Lower lobe of right lung (tissue), 2 donors: ENCODE results near the gene ICA1. TPM values are rescaled to one million over a fixed set of nuclear protein-coding genes. Genes with fewer than 3 reads are reported as not detected.

Experiments
- ATAC-seq, 2 donors: fragments of 200-7000 bp; cut with Tn5 transposase; one replicate each; pipeline ENCODE4 v1.9.1; 2020 to 2022; ENCODE audit warnings: mild to moderate bottlenecking in 2 of 2, moderate library complexity in 2 of 2
- DNase-seq: peaks from one replicate; pipeline ENCODE4 v3.0.0-alpha.2; 2020
- H3K27ac ChIP-seq: fragments of 200-600 bp; one replicate; pipeline ENCODE4 v1.8.0; 2022
- H3K27me3 ChIP-seq: fragments of 200-600 bp; one replicate; pipeline ENCODE4 v1.8.0; 2022; ENCODE audit warnings: low read depth
- H3K36me3 ChIP-seq: fragments of 200-600 bp; one replicate; pipeline ENCODE4 v1.8.0; 2022; ENCODE audit warnings: mild to moderate bottlenecking
- H3K4me1 ChIP-seq: fragments of 200-600 bp; one replicate; pipeline ENCODE4 v1.8.0; 2022
- H3K4me3 ChIP-seq: fragments of 200-600 bp; one replicate; pipeline ENCODE4 v1.8.0; 2022; ENCODE audit warnings: mild to moderate bottlenecking
- H3K9me3 ChIP-seq: fragments of 200-600 bp; one replicate; pipeline ENCODE4 v1.8.0; 2022
- intact Hi-C: fragments of 100-400 bp; cut with DNase I; formaldehyde crosslinking; loops from one replicate; pipeline ENCODE4 v1.11.0; 2022
- total RNA-seq: library from RNA; stranded (reverse); fragmentation: NEBNext Ultra II Directional; extraction: Animal tissue kit (Norgen Biotek cat#: 25700); gene quantifications from one replicate; pipeline ENCODE4 v1.2.1, GENCODE V29; 2021
- TF ChIP-seq, protein P1 (sequence below): fragments of 200-600 bp; IDR thresholded peaks from one replicate; pipeline ENCODE4 v1.8.0; 2022; ENCODE audit warnings: antibody characterized with exemption, mild to moderate bottlenecking
- donor health status: DM: no; HTN: yes; CAD: no; lungs with severe emphysema.

ICA1 gene
- total RNA-seq, 1 donor from 2014 or later, result 19.5 TPM

DNA sequence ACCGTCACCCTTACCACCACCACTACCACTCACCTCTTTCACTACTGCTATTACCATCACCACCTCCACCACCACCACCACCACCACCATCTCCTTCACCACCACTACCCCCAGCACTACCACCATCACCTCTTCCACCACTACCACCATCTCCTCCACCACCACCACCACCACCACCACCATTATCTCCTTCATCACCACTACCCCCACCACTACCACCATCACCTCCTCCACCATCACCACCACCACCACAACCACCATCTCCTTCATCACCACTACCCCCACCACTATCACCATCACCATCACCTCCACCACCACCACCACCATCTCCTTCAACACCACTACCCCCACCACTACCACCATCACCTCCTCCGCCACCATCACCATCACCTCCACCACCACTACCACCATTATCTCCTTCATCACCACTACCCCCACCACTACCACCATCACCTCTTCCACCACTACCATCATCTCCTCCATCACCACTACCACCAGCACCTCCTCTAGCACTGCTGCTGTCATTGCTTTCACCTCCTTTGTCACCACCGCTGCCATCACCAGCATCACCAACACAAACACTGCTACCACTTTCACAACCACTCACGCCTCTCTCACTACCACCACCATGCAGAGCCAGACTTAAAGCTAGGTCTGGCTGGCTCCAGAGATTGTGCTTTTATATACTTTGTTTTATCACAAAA is 109.3 kb downstream of the ICA1 start:
- intact Hi-C loops, result no loop called here
- ATAC-seq, result peak; percentile 47 to 69
- Histone ChIP-seq H3K9me3 (no peaks in the 10 kb centered on the region), H3K4me3 (no peak overlapping the region), H3K27me3 (no peaks in the 10 kb centered on the region), H3K27ac (no peak overlapping the region), H3K4me1 (peaks cover 14% of the 10 kb centered on the region), H3K36me3 (peaks cover 6% of the 10 kb centered on the region)
- DNase-seq, result no peak
- TF ChIP-seq, protein P1, sequence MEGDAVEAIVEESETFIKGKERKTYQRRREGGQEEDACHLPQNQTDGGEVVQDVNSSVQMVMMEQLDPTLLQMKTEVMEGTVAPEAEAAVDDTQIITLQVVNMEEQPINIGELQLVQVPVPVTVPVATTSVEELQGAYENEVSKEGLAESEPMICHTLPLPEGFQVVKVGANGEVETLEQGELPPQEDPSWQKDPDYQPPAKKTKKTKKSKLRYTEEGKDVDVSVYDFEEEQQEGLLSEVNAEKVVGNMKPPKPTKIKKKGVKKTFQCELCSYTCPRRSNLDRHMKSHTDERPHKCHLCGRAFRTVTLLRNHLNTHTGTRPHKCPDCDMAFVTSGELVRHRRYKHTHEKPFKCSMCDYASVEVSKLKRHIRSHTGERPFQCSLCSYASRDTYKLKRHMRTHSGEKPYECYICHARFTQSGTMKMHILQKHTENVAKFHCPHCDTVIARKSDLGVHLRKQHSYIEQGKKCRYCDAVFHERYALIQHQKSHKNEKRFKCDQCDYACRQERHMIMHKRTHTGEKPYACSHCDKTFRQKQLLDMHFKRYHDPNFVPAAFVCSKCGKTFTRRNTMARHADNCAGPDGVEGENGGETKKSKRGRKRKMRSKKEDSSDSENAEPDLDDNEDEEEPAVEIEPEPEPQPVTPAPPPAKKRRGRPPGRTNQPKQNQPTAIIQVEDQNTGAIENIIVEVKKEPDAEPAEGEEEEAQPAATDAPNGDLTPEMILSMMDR, result no peak

DNA sequence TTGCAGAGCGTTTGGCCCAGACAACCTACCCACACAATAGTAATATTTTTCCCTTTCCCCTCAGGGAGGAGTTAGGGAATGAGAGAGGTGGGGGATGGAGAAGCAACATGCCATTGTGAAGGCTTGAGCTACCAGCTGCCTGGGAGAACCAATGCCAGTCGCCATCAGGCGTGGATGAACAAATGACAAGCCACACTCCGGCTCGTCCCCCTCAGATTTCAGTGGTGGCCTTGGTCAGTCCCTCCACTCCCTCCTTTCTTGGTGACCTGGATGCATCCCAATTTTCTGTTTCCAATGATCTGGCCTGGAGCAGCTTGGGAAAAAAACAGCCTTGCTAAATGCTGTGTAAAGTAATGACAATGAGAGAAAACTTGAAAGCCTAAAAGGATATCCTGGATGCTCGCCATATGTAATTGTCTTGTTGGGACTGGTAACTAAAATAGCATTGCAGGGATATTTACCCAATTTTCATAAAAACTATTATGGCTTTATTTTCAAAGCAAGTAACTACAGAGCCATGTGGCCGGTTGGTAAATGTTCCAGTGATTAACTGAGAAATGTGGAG is 110.7 kb downstream of the ICA1 start:
- Histone ChIP-seq H3K4me3 (no peak overlapping the region), H3K27me3 (no peaks in the 10 kb centered on the region), H3K9me3 (no peaks in the 10 kb centered on the region), H3K27ac (no peak overlapping the region), H3K4me1 (peaks cover 14% of the 10 kb centered on the region), H3K36me3 (peaks cover 6% of the 10 kb centered on the region)
- intact Hi-C loops, result no loop called here
- TF ChIP-seq, protein P1, result no peak
- no peak for DNase-seq
- no peak for ATAC-seq

DNA sequence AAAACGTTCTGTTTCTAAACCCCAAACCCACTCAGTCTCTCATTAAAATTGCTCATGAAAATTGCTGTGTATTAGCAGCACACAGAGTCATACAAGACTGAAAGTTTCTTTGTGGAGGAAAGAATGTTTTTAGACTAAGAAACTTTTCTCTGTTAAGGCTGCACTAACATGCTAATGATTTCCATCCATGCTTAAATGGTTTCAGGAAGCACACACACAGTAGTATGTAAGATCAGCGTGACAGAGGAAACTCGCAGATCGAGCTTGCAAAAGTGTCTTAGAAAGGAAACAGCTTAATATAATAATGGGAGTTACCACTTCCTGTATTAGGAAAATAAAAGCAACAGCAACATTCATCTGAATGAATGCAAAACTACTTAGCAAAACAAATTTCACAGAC is 112.7 kb downstream of the ICA1 start:
- DNase-seq, result no peak
- Histone ChIP-seq H3K4me3 (no peak overlapping the region), H3K9me3 (no peaks in the 10 kb centered on the region), H3K4me1 (peaks cover 14% of the 10 kb centered on the region), H3K27me3 (no peaks in the 10 kb centered on the region), H3K36me3 (no peaks in the 10 kb centered on the region), H3K27ac (no peak overlapping the region)
- TF ChIP-seq, protein P1, result no peak
- peak; percentile 45 to 57 for ATAC-seq
- intact Hi-C loops, result no loop called here

DNA sequence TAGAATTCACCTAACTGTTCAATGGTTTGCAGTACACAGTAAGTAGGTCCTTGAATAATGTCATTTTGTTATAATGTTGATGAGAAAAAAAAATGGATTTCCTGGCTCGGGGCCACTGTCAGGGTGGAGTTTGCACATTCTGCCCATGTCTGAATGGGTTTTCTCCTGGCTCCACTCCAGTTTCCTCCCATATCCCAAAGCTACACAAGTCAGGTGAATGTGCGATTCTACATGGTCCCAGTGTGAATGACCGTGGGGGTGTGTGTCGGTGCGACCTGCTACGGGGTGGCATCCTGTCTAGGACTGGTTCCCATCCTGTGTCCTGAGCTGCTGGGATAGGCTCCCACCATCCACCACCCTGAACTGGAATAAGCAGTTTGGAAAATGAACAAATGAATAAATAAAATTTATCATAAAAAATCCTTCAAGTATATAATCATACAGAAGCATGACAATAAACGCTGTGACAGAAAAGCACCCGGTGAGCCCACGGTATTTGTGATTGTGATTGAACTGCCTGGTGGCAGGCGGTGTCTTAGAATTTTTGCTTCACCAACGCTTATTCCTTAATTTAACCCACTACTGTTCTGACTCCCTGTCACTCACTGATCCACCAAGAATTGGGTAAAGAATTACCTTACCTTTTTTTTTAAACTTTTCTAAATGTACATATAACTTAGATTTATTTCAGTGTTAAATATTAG is 114.1 kb downstream of the ICA1 start:
- TF ChIP-seq, protein P1, result no peak
- Histone ChIP-seq H3K4me3 (no peak overlapping the region), H3K27ac (no peak overlapping the region), H3K36me3 (no peaks in the 10 kb centered on the region), H3K4me1 (peaks cover 14% of the 10 kb centered on the region), H3K9me3 (no peaks in the 10 kb centered on the region), H3K27me3 (no peaks in the 10 kb centered on the region)
- DNase-seq (no peak), ATAC-seq (no peak)
- intact Hi-C loops, result no loop called here

DNA sequence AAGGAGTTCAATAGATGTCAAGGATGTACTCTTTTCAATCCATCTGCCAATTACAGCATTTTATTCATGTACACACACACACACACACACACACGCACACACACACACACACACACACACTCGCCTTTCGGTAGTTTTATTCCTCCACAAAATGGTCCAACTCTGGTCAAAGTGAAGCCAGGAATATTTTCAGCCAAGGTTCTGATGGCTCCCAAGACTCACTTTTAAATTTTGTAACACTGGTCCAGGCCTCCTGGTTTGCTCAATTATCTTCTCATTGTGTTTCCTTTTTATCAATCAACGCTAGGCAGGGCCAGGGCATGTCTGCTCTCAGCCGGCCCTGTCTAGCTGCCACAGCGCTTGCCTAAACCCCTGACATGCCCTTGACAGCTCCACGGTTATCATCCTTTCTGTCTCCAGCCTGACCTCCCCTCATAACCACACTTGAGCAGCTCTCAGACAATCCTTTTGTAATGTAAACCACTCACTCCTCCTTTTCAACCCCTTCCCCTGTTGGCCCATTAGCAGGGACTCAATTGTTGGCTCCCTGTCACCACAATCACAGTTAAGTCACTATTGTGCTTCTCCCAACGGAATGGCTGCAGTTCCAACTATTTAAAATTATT is 115.1 kb downstream of the ICA1 start:
- H3K4me3 ChIP-seq, result no peak overlapping the region
- no peak for ATAC-seq
- H3K36me3 ChIP-seq, result no peaks in the 10 kb centered on the region
- DNase-seq, result no peak
- intact Hi-C loops, result no loop called here
- H3K9me3 ChIP-seq, result no peaks in the 10 kb centered on the region
- no peak overlapping the region for H3K27ac ChIP-seq
- TF ChIP-seq, protein P1, result no peak
- no peaks in the 10 kb centered on the region for H3K27me3 ChIP-seq
- H3K4me1 ChIP-seq, result peaks cover 14% of the 10 kb centered on the region
